Activated naive CD8-positive, alpha-beta T cell treated with anti-CD3 and anti-CD28 coated beads, Interleukin-2, amount 50 U/mL, for 24 hours (primary cell): ENCODE measurements around the gene POLRMT.

Experiments used
- ATAC-seq: fragments of 150-1000 bp; cut with Tn5 transposase; one replicate; pipeline ENCODE4 v1.10.0; 2021
- DNase-seq: peaks from one replicate; pipeline ENCODE4 v3.0.0; 2021
- H3K27ac Mint-ChIP-seq: one replicate; pipeline ENCODE4 v1.8.0; 2021; ENCODE audit warnings: mild to moderate bottlenecking, mixed read lengths
- H3K27me3 Mint-ChIP-seq: one replicate; pipeline ENCODE4 v1.8.0; 2021; ENCODE audit warnings: mixed read lengths
- H3K36me3 Mint-ChIP-seq: one replicate; pipeline ENCODE4 v1.8.0; 2021; ENCODE audit warnings: low read depth, mixed read lengths
- H3K4me1 Mint-ChIP-seq: one replicate; pipeline ENCODE4 v1.8.0; 2021; ENCODE audit warnings: mixed read lengths
- H3K4me3 Mint-ChIP-seq: one replicate; pipeline ENCODE4 v1.8.0; 2021; ENCODE audit warnings: mild to moderate bottlenecking, moderate library complexity, mixed read lengths
- H3K9me3 Mint-ChIP-seq: one replicate; pipeline ENCODE4 v1.8.0; 2021; ENCODE audit warnings: mixed read lengths

The POLRMT gene

DNA sequence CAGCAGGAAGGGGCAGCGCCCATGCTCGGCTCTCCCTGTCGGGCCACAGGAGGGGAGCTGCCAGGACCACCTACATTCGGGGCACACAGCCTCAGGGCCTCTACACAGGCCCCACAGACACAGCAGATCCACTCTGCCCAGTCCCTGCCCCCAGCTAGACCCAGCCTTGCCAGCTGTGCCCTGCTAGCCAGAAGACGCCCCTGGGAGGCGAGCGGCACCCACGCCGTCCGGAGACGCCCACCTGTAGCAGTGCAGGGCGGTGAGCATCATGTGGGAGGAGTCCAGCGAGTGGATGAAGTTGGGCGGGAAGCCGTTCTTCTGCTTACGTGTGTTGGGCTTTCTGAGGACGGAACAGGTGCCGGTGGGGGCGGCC lies 15.1 kb downstream of the POLRMT start:
- Mint-ChIP-seq H3K9me3 (no peaks in the 10 kb centered on the region), H3K4me3 (no peak overlapping the region), H3K27me3 (no peaks in the 10 kb centered on the region), H3K4me1 (peaks cover 3% of the 10 kb centered on the region), H3K27ac (no peak overlapping the region), H3K36me3 (peaks cover 9% of the 10 kb centered on the region)
- DNase-seq (no peak), ATAC-seq (no peak)

DNA sequence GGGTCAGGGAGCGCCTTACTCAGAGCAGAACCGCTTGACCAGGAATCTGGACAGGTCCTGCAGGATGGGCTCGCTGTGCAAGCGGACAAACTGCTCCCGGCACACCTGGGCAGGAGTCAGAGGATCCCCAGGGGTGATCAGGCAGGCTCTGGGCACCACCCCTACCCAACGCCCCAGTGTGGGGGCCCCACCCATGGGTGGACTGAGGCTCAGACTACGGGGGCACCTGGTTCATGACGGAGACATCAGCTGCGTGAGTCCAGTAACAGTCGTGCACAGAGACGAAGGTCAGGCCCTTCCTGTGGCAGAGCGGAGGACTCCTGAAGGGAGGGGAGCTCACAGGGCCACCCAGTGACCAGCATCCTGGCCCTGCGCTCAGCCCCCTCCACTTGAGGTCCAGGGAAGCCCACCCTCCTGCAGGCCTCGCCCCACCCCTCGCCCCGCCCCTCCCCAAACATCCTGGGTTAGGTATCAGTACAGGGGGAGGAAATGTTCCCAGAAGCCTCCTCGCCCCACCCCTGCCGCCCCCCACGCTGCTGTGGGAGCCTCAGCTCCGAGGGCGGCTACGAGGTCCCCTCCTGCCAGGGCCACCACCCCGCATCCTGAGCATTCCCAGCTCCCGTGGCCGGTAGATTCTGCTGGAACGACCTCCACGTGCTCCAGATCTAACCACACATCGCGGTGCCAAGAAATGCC lies 15.6 kb downstream of the POLRMT start:
- Mint-ChIP-seq H3K27me3 (no peaks in the 10 kb centered on the region), H3K36me3 (peaks cover 9% of the 10 kb centered on the region), H3K9me3 (no peaks in the 10 kb centered on the region), H3K27ac (no peak overlapping the region), H3K4me1 (peaks cover 8% of the 10 kb centered on the region), H3K4me3 (no peak overlapping the region)
- DNase-seq (no peak), ATAC-seq (no peak)

- Mint-ChIP-seq H3K27me3 (no peaks in the 10 kb centered on the region), H3K36me3 (peaks cover 9% of the 10 kb centered on the region), H3K27ac (no peak overlapping the region), H3K4me3 (no peak overlapping the region), H3K4me1 (peaks cover 13% of the 10 kb centered on the region), H3K9me3 (no peaks in the 10 kb centered on the region)
- DNase-seq (no peak), ATAC-seq (no peak)
Observed at GRCh38 chr19:616747-617526, 16.4 kb downstream of the POLRMT start.

DNA sequence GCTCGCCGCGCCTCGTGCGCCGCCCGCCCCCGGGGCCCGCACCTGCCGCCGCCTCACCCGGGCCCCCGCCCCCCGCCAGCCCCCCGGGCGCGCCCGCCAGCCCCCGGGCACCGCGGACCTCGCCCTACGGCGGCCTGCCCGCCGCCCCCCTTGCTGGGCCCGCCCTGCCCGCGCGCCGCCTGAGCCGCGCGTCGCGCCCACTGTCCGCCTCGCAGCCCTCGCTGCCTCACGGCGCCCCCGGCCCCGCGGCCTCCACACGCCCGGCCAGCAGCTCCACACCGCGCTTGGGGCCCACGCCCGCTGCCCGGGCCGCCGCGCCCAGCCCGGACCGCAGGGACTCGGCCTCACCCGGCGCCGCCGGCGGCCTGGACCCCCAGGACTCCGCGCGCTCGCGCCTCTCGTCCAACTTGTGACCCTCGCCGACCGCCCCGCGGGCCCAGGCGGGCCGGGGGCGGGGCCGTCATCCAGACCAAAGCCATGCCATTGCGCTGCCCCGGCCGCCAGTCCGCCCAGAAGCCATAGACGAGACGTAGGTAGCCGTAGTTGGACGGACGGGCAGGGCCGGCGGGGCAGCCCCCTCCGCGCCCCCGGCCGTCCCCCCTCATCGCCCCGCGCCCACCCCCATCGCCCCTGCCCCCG lies 17.2 kb downstream of the POLRMT start:
- Mint-ChIP-seq H3K36me3 (peaks cover 9% of the 10 kb centered on the region), H3K27ac (no peak overlapping the region), H3K9me3 (no peaks in the 10 kb centered on the region), H3K4me3 (no peak overlapping the region), H3K4me1 (peaks cover 21% of the 10 kb centered on the region), H3K27me3 (no peaks in the 10 kb centered on the region)
- no peak for DNase-seq
- no peak for ATAC-seq

- peaks cover 26% of the 10 kb centered on the region for H3K4me1 Mint-ChIP-seq
- DNase-seq = no peak
- peak overlapping the region; percentile 33 for H3K4me3 Mint-ChIP-seq
- peaks cover 9% of the 10 kb centered on the region for H3K36me3 Mint-ChIP-seq
- H3K27me3 Mint-ChIP-seq = no peaks in the 10 kb centered on the region
- no peak for ATAC-seq
- no peak overlapping the region for H3K27ac Mint-ChIP-seq
- no peaks in the 10 kb centered on the region for H3K9me3 Mint-ChIP-seq
Observed at GRCh38 chr19:615619-616018, 17.7 kb downstream of the POLRMT start.

DNA sequence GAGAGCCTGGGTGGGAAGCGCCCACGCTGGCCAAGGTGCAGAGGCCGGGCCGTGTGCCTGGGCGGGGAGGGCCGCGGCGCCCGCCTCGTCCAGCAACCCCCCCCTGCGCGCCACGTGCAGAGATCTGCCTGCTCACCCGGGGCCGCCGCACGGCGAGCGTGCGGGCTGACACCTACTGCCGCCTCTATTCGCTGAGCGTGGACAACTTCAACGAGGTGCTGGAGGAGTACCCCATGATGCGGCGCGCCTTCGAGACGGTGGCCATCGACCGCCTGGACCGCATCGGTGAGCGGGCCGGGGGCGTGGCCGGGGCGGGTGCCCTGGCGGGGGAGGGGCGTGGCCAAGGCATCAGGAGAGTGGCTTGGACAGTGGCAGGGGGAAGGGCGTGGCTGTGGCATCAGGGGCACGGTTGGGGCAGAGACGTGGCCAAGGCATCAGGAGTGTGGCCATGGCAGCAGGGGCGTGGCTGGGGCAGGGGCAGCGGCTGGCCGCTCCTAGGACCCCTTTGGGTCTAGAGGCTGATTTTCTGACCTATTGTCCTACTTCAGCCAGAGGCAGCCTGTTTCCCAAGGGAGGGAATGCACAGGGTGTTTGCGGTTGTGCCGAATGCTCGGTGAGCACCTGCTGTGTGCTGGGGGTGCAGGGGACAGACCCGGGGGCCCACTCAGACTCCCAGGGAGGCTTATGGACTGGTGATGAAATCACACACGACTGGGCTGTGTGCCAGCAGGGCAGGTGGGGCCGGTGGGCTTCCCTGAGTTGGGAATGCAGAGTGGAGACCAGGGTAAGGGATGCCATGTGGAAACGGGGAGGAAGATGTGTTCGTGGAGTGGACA lies 19.4 kb downstream of the POLRMT start:
- H3K27me3 Mint-ChIP-seq = no peaks in the 10 kb centered on the region
- H3K4me3 Mint-ChIP-seq = no peak overlapping the region
- H3K27ac Mint-ChIP-seq = no peak overlapping the region
- peaks cover 32% of the 10 kb centered on the region for H3K4me1 Mint-ChIP-seq
- ATAC-seq (no peak), DNase-seq (no peak)
- H3K36me3 Mint-ChIP-seq = peaks cover 6% of the 10 kb centered on the region
- no peaks in the 10 kb centered on the region for H3K9me3 Mint-ChIP-seq

- H3K27me3 Mint-ChIP-seq = no peaks in the 10 kb centered on the region
- no peak for DNase-seq
- no peak overlapping the region for H3K4me3 Mint-ChIP-seq
- ATAC-seq = no peak
- H3K9me3 Mint-ChIP-seq = no peaks in the 10 kb centered on the region
- no peak overlapping the region for H3K27ac Mint-ChIP-seq
- peaks cover 32% of the 10 kb centered on the region for H3K4me1 Mint-ChIP-seq
- H3K36me3 Mint-ChIP-seq = peaks cover 3% of the 10 kb centered on the region
Observed at GRCh38 chr19:612941-613340, 20.4 kb downstream of the POLRMT start.

- Mint-ChIP-seq H3K36me3 (no peaks in the 10 kb centered on the region), H3K4me1 (peaks cover 32% of the 10 kb centered on the region), H3K9me3 (no peaks in the 10 kb centered on the region), H3K27ac (peak overlapping the region; percentile 93), H3K27me3 (no peaks in the 10 kb centered on the region), H3K4me3 (peak overlapping the region; percentile 80)
- ATAC-seq (peak; percentile 84), DNase-seq (peak; percentile 60)
Observed at GRCh38 chr19:611481-611868, 21.9 kb downstream of the POLRMT start.

DNA sequence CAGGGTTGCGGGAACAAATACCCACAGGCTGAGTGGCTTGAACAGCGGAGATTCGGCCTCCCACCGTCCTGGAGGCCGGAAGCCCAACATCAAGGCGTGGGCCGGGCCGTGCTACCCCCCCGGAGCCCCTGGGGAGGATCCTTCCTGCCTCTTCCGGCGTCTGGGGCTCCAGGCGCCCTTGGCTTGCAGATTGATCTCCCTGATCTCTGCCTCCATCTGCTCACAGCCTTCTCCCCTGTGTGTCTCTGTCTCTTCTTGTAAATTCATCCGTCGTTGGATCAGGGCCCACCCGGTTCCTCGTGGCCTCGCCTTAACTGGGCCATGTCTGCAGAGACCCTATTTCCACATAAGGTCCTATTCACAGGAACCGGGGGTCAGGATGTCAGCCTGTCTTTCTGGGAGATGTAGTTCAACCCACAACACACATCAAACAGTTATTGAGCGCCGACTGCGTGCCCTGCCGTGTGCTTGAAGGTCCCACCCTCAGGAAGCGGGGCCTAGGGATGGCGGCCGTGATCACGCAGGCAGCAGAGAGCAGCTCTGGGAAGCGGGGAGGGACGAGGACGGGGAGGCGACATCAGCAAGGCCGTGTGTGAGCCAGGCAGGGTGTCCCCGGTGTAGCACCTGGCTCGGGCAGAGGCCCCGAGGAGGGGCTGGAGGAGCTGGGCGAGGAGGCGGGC lies 22.4 kb downstream of the POLRMT start:
- Mint-ChIP-seq H3K4me3 (peak overlapping the region; percentile 80), H3K27ac (peak overlapping the region; percentile 93), H3K9me3 (no peaks in the 10 kb centered on the region), H3K27me3 (no peaks in the 10 kb centered on the region), H3K4me1 (peaks cover 32% of the 10 kb centered on the region), H3K36me3 (no peaks in the 10 kb centered on the region)
- DNase-seq = peak; percentile 63
- peak; percentile 35 for ATAC-seq

DNA sequence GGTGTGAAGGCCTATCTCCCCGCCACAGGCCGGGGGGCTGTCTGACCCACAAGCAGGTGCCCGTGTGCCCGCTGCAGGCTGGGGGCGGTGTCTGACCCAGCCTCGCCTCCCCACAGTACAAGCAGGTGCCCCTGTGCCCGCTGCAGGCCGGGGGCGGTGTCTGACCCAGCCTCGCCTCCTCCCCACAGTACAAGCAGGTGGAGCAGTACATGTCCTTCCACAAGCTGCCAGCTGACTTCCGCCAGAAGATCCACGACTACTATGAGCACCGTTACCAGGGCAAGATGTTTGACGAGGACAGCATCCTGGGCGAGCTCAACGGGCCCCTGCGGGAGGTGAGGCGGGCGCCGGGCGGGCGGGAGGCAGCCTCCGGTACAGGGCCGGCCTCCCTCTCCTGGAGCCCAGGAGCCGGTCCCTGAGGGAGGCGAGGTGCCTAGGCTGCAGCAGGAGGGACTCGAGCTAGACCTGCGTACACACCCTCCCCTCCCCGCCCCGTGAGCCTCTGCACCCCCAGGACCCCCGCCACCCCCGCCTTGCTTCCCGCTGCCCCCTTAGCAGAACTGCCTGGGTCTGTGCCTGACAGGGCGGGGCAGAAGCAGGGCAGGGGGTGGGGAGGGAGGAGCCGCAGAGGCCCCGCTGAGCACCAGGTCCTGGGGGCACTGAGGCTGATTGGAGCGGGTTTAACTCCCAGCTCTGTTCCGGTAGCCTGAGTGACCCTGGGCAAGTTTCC lies 23.1 kb downstream of the POLRMT start:
- H3K27ac Mint-ChIP-seq = peak overlapping the region; percentile 93
- no peak for DNase-seq

DNA sequence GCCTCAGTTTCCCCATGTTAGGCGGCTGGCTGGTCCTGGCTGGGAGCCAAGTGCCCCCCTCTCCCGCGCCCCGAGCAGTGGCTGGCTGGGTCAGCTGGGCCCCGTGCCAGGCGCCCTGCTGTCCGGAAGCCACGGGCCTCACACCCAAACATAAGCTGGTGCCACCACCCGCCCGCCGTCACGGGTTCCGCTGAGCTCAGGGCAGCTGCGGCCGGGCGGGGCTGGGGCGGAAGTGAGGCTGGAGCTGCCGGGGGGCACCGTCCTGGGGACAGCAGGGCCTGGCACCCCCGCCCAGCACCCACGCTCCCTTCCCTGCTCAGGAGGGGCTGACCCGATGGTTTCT lies 24.4 kb downstream of the POLRMT start:
- no peak overlapping the region for H3K4me3 Mint-ChIP-seq
- no peaks in the 10 kb centered on the region for H3K27me3 Mint-ChIP-seq
- no peaks in the 10 kb centered on the region for H3K36me3 Mint-ChIP-seq
- H3K4me1 Mint-ChIP-seq = peaks cover 29% of the 10 kb centered on the region
- no peak overlapping the region for H3K27ac Mint-ChIP-seq
- ATAC-seq = no peak
- H3K9me3 Mint-ChIP-seq = no peaks in the 10 kb centered on the region
- no peak for DNase-seq

More for the DNA sequence above, 23.1 kb downstream of the POLRMT start:
- peaks cover 29% of the 10 kb centered on the region for H3K4me1 Mint-ChIP-seq
- no peaks in the 10 kb centered on the region for H3K9me3 Mint-ChIP-seq
- H3K27me3 Mint-ChIP-seq = no peaks in the 10 kb centered on the region
- H3K4me3 Mint-ChIP-seq = peak overlapping the region; percentile 80
- ATAC-seq = peak; percentile 5
- no peaks in the 10 kb centered on the region for H3K36me3 Mint-ChIP-seq

DNA sequence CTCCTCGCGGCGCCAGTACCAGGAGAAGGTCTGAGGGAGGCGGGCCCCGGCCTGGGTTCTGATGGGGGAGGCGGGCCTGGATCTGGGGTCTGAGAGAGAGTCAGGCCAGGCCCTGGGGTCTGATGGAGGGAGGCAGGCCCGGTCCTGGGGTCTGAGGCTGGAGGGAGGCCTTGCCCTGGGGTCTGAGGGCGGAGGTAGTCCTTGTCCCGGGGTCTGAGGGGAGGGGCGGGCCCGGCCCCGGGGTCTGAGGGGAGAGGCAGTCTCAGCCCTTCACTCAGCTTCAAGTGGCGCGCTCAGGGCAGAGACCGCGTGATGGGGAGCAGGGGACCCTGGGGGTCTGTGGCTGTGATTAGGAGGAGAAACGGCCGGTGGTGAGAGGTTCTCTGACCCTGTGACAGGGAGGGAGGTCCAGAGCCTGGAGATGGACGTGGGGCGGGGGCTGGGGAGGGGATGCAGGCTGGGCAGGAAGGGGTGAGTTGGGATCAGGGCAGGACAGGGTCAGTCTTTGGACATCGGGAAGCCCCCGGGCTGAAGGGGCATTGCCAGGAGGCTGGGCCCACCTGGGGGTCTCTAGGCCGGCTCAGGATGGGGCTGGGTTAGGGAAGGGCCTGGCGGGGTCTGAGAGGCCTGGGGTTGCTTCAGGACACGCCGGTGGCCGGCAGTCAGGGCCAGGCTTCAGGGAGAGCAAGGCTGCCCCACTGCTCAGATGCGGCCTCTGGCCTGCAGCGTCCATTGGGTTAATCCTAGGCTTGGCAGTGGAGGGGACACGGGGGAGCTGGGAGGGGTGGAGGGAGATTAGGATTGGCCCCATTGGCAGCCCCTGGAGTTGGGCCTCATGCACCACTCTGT lies 25.0 kb downstream of the POLRMT start:
- DNase-seq = no peak
- Mint-ChIP-seq H3K36me3 (no peaks in the 10 kb centered on the region), H3K4me1 (peaks cover 29% of the 10 kb centered on the region), H3K27ac (no peak overlapping the region), H3K27me3 (no peaks in the 10 kb centered on the region), H3K9me3 (no peaks in the 10 kb centered on the region), H3K4me3 (no peak overlapping the region)
- ATAC-seq = no peak
